GM19468 (cell line): ENCODE measurements around the gene CDC42EP4.

ENCODE experiments used
- ATAC-seq: cut with Tn5 transposase; IDR thresholded peaks from one replicate; pipeline ENCODE4 v1.9.1; 2021; ENCODE audit warnings: mild to moderate bottlenecking, moderate library complexity, moderate number of reproducible peaks; ENCODE audit not compliant: unreplicated experiment; ENCODE audit errors: extremely low read depth

The CDC42EP4 gene

GRCh38 chr17:73311781-73312641 is at the start of gene CDC42EP4:
CDC42EP4 (minus strand) TSS chr17:73312001; CDS start chr17:73286500, 25,501 bp downstream.
- peak; percentile 65 for ATAC-seq

GRCh38 chr17:73360961-73361761 is 49.4 kb upstream of the CDC42EP4 start:
- ATAC-seq = no peak

- ATAC-seq = no peak
Observed at GRCh38 chr17:73359987-73360410, 48.2 kb upstream of the CDC42EP4 start.

GRCh38 chr17:73359352-73359751 is 47.6 kb upstream of the CDC42EP4 start:
- no peak for ATAC-seq

GRCh38 chr17:73358668-73359067 is 46.9 kb upstream of the CDC42EP4 start:
- no peak for ATAC-seq

GRCh38 chr17:73357981-73358380 is 46.2 kb upstream of the CDC42EP4 start:
- ATAC-seq = no peak

- no peak for ATAC-seq
Observed at GRCh38 chr17:73357318-73357717, 45.5 kb upstream of the CDC42EP4 start.

GRCh38 chr17:73356561-73357170 is 44.9 kb upstream of the CDC42EP4 start:
- ATAC-seq = no peak

GRCh38 chr17:73354423-73355284 is 42.9 kb upstream of the CDC42EP4 start:
- ATAC-seq = no peak

GRCh38 chr17:73352261-73352660 is 40.5 kb upstream of the CDC42EP4 start:
- ATAC-seq = no peak

GRCh38 chr17:73351764-73352163 is 40.0 kb upstream of the CDC42EP4 start:
- no peak for ATAC-seq

GRCh38 chr17:73350864-73351263 is 39.1 kb upstream of the CDC42EP4 start:
- ATAC-seq = no peak

GRCh38 chr17:73349647-73350046 is 37.8 kb upstream of the CDC42EP4 start:
- no peak for ATAC-seq

GRCh38 chr17:73349138-73349537 is 37.3 kb upstream of the CDC42EP4 start:
- ATAC-seq = no peak

GRCh38 chr17:73348829-73349095 is 37.0 kb upstream of the CDC42EP4 start:
- ATAC-seq = no peak

- ATAC-seq = no peak
Observed at GRCh38 chr17:73348018-73348828, 36.4 kb upstream of the CDC42EP4 start.

GRCh38 chr17:73347351-73347750 is 35.5 kb upstream of the CDC42EP4 start:
- ATAC-seq = no peak

- no peak for ATAC-seq
Observed at GRCh38 chr17:73346501-73347162, 34.8 kb upstream of the CDC42EP4 start.
